Stimulated activated CD8-positive, alpha-beta memory T cell treated with anti-CD3 and anti-CD28 coated beads, Interleukin-15, amount 100 ng/mL, for 48 hours (primary cell): Measurements from ENCODE around the gene CSN1S1.

ENCODE experiments used
- DNase-seq, 2 donors: peaks; one replicate each; pipeline ENCODE4 v3.0.0-alpha.2; 2020; ENCODE audit warnings: low read depth in 2 of 2

The CSN1S1 gene

DNA sequence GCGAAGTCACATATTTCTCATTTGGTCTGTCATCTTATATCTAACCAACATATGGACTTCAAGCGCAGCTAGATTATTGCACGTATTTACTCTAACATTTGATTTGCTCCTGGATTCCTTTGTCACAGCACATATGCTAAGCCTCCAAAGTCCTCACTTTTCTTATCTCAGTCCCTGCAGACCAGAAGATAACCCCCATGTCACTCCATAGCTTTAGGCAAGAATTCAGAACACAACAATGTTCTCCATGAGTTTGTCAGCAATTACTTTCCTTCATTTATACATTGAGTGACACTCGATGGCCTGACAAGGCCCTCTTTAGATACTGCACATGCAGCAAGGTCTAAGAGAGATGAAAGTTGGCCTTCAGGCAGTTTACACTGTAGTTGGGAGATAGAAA is 60.1 kb downstream of the CSN1S1 start:
- DNase-seq: no peak

DNA sequence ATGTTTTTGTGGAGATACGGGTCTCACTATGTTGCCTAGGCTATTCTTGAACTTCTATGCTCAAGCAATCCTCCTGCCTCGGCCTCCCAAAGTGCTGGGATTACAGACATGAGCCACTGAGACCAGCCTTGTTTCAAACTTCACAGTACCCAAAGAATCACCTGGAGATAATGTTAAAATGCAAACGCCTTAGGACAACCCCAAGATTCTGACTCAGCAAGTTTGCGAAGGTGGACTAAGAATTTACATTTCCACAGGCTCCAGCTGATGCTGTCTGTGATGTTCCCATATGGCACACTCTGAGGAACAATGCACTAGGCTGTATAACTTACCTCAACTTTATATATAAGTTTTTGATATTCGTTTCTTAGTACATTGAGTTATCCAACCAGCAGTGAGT is 63.9 kb downstream of the CSN1S1 start:
- DNase-seq: no peak

DNA sequence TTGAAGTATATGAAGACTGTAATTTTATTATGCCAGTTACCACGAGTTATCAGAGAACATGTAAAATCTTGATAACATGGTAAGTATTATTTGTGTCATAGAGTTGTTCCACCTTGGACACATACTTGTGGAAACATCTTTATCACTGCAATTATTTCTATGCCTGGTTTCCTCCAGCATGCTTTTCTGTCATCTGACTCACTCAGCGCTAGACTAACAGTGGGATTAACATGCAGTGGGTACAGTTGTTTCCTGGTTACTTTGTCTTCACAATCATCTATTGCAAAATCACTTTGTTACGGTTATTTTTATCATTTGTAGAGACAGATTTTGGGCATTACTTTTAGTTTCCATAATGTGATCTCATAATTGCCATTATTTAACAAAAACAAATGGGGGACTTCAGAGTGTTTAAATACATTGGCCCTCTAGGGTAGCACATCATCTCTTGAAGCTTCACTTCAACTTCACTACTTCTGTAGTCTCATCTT is 64.7 kb downstream of the CSN1S1 start, which contains the start of gene STATH:
TSS of gene STATH (plus strand) at position 441 of the 491 bp plus-strand sequence. CDS start 2,472 bp downstream, outside the sequence.
- no peak for DNase-seq
